Mesothelial cell of epicardium (in vitro differentiated cells): ENCODE measurements around the gene FBXO15. TPM values are rescaled to one million over a fixed set of nuclear protein-coding genes. Genes with fewer than 3 reads are reported as not detected.

Source experiments
- DNase-seq, 2 experiments: peaks; one replicate each; pipeline ENCODE4 v3.0.0; 2021; ENCODE audit warnings: low spot score in 2 of 2; ENCODE audit not compliant: unreplicated experiment in 2 of 2
- H3K27ac Mint-ChIP-seq: 2 replicates; pipeline ENCODE4 v1.8.0; 2021; ENCODE audit warnings: mixed read lengths
- H3K27me3 Mint-ChIP-seq: 2 replicates; pipeline ENCODE4 v1.8.0; 2021; ENCODE audit warnings: low read depth, mixed read lengths
- H3K36me3 Mint-ChIP-seq: 2 replicates; pipeline ENCODE4 v1.8.0; 2021; ENCODE audit warnings: mixed read lengths
- H3K4me1 Mint-ChIP-seq: 2 replicates; pipeline ENCODE4 v1.8.0; 2021; ENCODE audit warnings: mixed read lengths
- H3K4me3 Mint-ChIP-seq: 2 replicates; pipeline ENCODE4 v1.8.0; 2021; ENCODE audit warnings: mild to moderate bottlenecking, moderate library complexity, mixed read lengths
- H3K9me3 Mint-ChIP-seq: 2 replicates; pipeline ENCODE4 v1.8.0; 2021; ENCODE audit warnings: mixed read lengths
- CTCF ChIP-seq: fragments of 200-600 bp; sonication (generic); IDR thresholded peaks from one replicate; pipeline ENCODE4 v1.5.0; 2021; ENCODE audit warnings: antibody characterized with exemption; ENCODE audit not compliant: unreplicated experiment
- total RNA-seq: library from RNA; stranded (reverse); gene quantifications from 3 replicates; pipeline ENCODE4 v1.2.1, GENCODE V29; 2021

The FBXO15 gene
- total RNA-seq, 1 donor from 2014 or later: 2.3 TPM

- no peaks in the 10 kb centered on the region for H3K4me1 Mint-ChIP-seq
- H3K4me3 Mint-ChIP-seq: no peak overlapping the region
- no peaks in the 10 kb centered on the region for H3K9me3 Mint-ChIP-seq
- DNase-seq: no peak
- H3K27me3 Mint-ChIP-seq: peaks cover 30% of the 10 kb centered on the region
- no peaks in the 10 kb centered on the region for H3K36me3 Mint-ChIP-seq
- no peak overlapping the region for H3K27ac Mint-ChIP-seq
- no peak for TF ChIP-seq CTCF
Measured at GRCh38 chr18:74074668-74075564, 72.7 kb downstream of the FBXO15 start.

- Mint-ChIP-seq H3K27ac (no peak overlapping the region), H3K27me3 (peaks cover 28% of the 10 kb centered on the region), H3K4me3 (no peak overlapping the region), H3K36me3 (no peaks in the 10 kb centered on the region), H3K9me3 (no peaks in the 10 kb centered on the region), H3K4me1 (no peaks in the 10 kb centered on the region)
- DNase-seq: no peak
- TF ChIP-seq CTCF: no peak
Measured at GRCh38 chr18:74073957-74074667, 73.5 kb downstream of the FBXO15 start.

GRCh38 chr18:74069178-74070050, 78.2 kb downstream of the FBXO15 start:
- Mint-ChIP-seq H3K27me3 (peaks cover 57% of the 10 kb centered on the region), H3K9me3 (no peaks in the 10 kb centered on the region)

GRCh38 chr18:74068296-74068695, 79.3 kb downstream of the FBXO15 start:
- Mint-ChIP-seq H3K36me3 (no peaks in the 10 kb centered on the region), H3K4me1 (no peaks in the 10 kb centered on the region), H3K4me3 (no peak overlapping the region), H3K9me3 (no peaks in the 10 kb centered on the region), H3K27me3 (peaks cover 61% of the 10 kb centered on the region), H3K27ac (no peak overlapping the region)
- no peak for DNase-seq
- no peak for TF ChIP-seq CTCF

More at GRCh38 chr18:74069178-74070050, 78.2 kb downstream of the FBXO15 start:
- TF ChIP-seq CTCF: no peak
- H3K36me3 Mint-ChIP-seq: no peaks in the 10 kb centered on the region
- no peaks in the 10 kb centered on the region for H3K4me1 Mint-ChIP-seq
- no peak for DNase-seq
- H3K27ac Mint-ChIP-seq: no peak overlapping the region
- H3K4me3 Mint-ChIP-seq: no peak overlapping the region

- H3K27me3 Mint-ChIP-seq: peaks cover 63% of the 10 kb centered on the region
- no peak overlapping the region for H3K4me3 Mint-ChIP-seq
- no peaks in the 10 kb centered on the region for H3K4me1 Mint-ChIP-seq
- H3K9me3 Mint-ChIP-seq: no peaks in the 10 kb centered on the region
- H3K27ac Mint-ChIP-seq: no peak overlapping the region
- no peaks in the 10 kb centered on the region for H3K36me3 Mint-ChIP-seq
- no peak for DNase-seq
- no peak for TF ChIP-seq CTCF
Measured at GRCh38 chr18:74066018-74066417, 81.6 kb downstream of the FBXO15 start.
